Hepatocyte (in vitro differentiated cells): ENCODE measurements around the gene HOXC11.

Source experiments
- EZH2 ChIP-seq: fragments of 200-600 bp; sonication (generic); IDR thresholded peaks from 2 replicates; pipeline ENCODE4 v1.6.1; 2016; ENCODE audit warnings: antibody characterized with exemption, mild to moderate bottlenecking, borderline replicate concordance
- EZH2phosphoT487 ChIP-seq: fragments of 200-600 bp; sonication (generic); IDR thresholded peaks from one replicate; pipeline ENCODE4 v1.6.1; 2018; ENCODE audit warnings: antibody characterized with exemption, mild to moderate bottlenecking, low read depth, moderate library complexity; ENCODE audit not compliant: unreplicated experiment, severe bottlenecking
- TF ChIP-seq, protein P1 (sequence below): fragments of 200-600 bp; sonication (generic); IDR thresholded peaks from 2 replicates; pipeline ENCODE4 v1.5.1; 2016; ENCODE audit warnings: antibody characterized with exemption, mild to moderate bottlenecking; ENCODE audit not compliant: poor library complexity

DNA sequence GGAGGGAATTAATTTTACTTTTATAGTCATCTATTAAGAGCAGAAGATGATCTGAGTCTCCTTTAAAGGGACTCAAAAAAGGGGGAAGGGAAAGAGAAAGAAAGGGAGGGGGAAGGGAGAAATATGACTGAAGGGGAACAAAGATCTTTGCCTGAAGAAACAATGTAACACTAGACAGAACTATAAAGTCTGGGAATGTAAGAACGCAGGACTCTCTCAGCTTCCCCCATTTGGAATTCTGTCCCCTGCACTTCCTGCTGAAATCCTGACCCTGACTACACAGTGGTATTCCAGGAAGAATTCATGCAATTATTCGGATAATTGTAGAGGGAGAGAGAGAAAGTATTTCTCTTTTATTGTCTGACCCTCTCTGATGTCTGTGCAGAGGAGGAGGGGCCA, 8.6 kb upstream of the HOXC11 start:
- TF ChIP-seq EZH2 (no peak), EZH2phosphoT487 (peak; percentile 21)
- TF ChIP-seq, protein P1, sequence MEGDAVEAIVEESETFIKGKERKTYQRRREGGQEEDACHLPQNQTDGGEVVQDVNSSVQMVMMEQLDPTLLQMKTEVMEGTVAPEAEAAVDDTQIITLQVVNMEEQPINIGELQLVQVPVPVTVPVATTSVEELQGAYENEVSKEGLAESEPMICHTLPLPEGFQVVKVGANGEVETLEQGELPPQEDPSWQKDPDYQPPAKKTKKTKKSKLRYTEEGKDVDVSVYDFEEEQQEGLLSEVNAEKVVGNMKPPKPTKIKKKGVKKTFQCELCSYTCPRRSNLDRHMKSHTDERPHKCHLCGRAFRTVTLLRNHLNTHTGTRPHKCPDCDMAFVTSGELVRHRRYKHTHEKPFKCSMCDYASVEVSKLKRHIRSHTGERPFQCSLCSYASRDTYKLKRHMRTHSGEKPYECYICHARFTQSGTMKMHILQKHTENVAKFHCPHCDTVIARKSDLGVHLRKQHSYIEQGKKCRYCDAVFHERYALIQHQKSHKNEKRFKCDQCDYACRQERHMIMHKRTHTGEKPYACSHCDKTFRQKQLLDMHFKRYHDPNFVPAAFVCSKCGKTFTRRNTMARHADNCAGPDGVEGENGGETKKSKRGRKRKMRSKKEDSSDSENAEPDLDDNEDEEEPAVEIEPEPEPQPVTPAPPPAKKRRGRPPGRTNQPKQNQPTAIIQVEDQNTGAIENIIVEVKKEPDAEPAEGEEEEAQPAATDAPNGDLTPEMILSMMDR: no peak
